GM21528 (cell line): ENCODE data around the gene IMPG2.

ENCODE experiments used
- ATAC-seq: cut with Tn5 transposase; IDR thresholded peaks from one replicate; pipeline ENCODE4 v1.9.1; 2021; ENCODE audit warnings: mild to moderate bottlenecking, moderate library complexity; ENCODE audit not compliant: unreplicated experiment, low FRiP score

Gene IMPG2

GRCh38 chr3:101189796-101190195 is 130.6 kb downstream of the IMPG2 start:
- no peak for ATAC-seq

GRCh38 chr3:101189176-101189575 is 131.2 kb downstream of the IMPG2 start:
- ATAC-seq = no peak

DNA sequence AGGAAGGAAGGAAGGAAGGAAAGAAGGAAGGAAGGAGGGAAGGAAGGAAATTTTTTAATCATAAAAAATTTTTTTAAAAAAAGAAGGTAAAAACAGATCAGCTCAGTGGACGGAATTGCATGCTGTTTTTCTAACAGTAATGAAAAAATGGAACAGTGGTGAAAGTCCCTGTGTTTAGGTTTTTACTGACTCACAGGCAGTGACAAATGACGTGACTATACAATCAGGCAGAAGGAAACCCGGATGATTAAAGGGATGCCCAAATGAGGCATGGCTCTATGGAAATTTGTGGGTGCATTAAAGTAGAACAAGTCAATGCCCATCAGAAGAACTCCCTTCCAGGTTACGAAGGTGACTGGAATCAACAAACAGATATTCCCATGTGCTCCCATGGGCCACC is 135.0 kb downstream of the IMPG2 start:
- no peak for ATAC-seq

DNA sequence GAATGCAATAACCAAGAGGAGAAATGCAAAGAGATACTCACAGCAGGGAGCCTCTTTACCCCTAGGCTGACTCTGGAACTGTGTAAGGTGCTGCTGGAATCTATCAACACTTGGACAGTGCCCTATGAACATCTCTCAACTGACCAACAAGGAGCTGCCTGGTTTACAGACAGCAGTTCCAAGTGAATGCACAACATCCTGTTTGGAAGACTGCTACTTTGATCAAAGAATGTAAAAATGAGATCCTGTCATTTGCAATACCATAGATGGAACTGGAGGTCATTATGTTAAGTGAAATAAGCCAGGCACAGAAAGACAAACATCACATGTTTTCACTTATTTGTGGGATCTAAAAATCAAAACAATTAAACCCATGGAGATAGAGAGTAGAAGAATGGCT is 136.3 kb downstream of the IMPG2 start:
- ATAC-seq = no peak

DNA sequence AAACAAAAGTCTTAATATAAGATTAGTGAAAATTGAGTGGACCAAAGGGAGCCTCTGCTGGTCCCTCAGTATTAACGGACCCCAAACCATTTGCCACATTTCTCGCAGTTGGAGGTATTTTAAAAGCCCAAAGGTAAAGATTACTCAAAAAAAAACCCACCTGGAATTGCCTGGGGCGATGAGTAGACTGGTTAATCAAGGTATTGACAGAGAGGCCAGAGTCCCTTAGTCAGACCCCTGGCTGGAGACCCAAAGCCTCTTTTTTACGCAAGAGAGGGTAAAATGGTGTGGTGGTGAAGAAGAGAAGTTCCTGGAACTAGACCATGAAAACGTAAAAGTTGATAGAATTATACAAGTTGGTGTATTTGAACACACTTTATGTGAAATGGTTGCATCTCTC is 137.2 kb downstream of the IMPG2 start:
- ATAC-seq = no peak

GRCh38 chr3:101182734-101183133 is 137.6 kb downstream of the IMPG2 start:
- no peak for ATAC-seq

DNA sequence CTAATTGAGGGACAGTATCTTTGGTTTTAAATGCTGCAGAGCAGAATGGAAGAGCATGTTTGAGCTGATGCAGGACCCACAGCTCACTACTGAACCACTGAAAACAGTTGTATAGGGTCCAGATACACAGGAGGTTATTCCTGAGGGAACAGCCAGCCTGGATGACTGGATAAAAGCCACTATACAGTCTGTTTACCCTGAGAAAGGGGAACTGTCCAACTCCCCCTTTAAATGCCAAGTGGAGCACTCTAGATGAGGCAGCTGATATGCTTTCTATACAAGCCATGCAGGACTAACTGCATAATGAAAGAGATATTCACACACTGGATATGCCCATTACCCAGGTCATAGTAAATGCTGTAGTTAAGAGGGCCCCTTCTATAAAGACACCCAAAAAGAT is 138.6 kb downstream of the IMPG2 start:
- ATAC-seq = no peak

DNA sequence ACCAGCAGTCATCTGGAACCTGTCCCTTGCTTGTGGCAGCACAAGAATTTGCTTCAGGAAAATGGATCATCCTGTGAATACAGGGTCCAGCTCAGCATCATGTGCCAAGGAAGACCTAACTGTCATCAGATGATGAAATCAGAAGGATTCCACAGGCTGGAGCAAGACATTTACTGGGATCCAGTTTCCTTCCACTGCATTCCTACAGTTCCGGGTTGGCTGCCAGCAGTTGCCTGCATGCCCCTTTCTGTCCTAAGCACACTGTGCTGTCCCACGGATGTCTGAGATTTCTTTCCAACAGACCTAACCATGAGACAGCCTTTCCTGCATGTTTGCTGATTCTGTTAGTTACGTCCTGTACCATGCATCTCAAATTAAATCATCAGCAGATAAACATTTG is 140.7 kb downstream of the IMPG2 start:
- ATAC-seq = no peak

GRCh38 chr3:101177577-101177976 is 142.8 kb downstream of the IMPG2 start:
- no peak for ATAC-seq
